Stimulated activated CD4-positive, alpha-beta T cell treated with anti-CD3 and anti-CD28 coated beads, Interleukin-12 subunit alpha, Interleukin-12 subunit beta, amount 100 ng/mL, for 48 hours (primary cell): ENCODE results near the gene NELFB.

ENCODE experiments used
- DNase-seq, 3 donors: peaks; one replicate each; pipeline ENCODE4 v3.0.0-alpha.2; 2020; ENCODE audit warnings: low read depth in 2 of 3, low spot score in 1 of 3

Gene NELFB

DNA sequence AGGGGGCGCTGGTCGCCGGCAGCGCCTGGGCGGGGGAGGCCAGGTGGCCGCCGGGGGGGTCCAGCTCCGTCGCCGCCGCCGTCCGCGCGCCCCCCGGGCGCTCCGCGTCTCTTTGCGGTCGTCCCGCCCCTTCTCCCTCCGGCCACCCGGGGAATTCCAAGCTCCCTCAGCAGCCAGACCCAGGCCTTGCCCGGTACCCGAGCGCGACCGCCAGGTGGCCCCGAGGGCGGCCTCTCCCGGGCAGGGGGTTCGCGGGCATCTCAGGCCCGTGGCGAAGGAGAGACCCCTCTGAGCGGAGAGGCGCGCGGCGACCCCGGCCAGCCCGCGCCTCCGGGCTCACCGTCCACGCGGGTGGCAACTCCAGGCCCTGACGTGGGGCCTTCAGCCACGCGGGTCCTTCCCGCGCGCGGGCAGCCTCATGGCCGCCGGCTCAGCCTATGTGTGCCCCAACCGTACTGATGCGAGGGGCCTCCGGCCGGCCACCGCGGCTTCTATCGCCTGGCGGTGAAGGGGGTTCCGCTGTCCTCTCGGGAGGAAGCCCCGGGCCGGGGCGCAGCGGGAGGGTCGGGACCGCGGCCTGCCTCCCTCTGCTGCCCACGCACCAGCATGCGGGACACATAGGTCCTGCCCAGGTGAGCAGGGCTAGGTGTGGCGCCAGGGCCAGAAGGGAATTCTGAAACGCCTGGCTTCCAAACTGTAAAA, 47.5 kb downstream of the NELFB start:
- DNase-seq, result no peak

- DNase-seq, result no peak
Observed at GRCh38 chr9:137303151-137303892, 48.2 kb downstream of the NELFB start.

DNA sequence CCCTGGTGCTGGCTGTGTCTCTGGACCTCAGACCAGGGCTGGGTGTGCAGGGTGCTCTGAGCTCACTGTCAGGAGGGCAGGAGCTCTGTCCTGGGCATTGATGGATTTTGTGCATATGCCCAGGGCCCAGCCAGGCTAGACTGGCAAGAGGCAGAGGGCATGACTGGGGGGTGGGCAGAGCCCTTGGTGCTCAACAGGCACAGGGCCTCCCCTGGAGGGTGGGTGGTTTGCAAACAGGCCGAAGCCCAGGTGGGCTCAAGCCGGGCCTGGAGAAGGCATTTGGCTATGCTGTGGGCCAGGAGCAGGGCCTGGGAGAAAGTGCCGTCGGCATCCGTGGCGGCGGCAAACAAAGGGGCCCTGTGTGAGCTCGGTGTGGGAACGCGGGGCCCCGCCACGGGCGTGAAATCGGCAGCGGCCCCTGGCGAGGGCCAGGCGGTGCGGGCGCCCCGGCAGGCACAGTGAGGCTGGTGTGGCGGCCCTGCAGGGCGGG, 48.8 kb downstream of the NELFB start:
- DNase-seq, result no peak

DNA sequence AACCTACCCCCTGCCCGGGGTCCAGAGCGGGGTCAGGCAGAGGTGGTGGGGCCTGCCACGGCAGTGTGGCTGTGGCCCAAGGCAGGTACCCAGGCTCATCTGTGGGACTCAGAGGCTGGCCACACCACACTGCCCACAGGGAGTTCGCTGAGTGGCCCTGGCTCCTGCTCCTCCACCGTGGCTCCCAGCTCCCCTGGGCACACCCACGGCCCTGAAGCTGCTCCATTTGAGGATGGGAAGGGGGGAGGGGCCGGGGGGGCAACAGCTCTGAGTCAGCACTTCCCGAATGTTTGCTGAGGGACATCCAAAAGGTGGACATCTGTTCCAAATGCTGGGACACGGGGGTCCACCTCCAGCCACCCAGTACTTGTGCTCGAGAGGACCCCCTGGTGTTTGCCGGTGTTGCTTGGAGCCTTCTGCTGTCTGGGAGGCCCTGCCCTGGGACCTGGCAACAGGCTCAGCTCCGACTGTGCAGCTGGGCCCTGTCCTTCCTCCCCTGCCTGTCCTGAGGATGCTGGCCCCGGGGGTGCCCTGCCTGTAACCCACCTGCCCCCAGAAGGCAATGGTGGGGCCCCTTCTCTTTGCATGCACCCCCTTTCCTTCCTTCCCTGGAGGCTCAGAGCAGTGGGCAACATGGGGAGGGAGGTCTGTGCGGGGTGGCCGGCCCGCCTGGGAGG, 49.4 kb downstream of the NELFB start:
- no peak for DNase-seq

GRCh38 chr9:137305060-137305797, 50.1 kb downstream of the NELFB start:
- DNase-seq, result peak; percentile 56 to 65 (median 57)

- no peak for DNase-seq
Observed at GRCh38 chr9:137305798-137306065, 50.6 kb downstream of the NELFB start.

GRCh38 chr9:137306066-137306849, 51.1 kb downstream of the NELFB start:
- no peak for DNase-seq

DNA sequence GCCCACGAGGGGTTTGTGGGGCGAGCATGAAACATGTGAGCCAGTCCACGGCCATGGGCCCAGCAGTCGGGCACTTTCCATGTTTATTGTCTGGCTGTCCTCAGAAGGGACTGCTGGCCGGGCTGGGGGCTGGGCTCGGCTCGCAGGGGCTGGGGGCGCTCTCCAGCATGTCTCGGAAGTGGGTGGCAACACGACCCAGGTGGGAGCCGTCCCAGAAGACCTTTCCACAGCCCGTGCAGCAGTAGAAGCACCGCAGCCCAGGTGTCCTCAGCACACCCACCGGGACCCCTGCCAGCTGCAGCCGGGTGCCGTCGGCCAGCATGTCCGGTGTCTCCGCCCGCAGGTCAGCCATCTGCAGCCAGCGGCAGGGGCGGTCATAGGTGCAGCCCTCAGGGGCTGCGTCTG, 51.7 kb downstream of the NELFB start:
- DNase-seq, result no peak

GRCh38 chr9:137307255-137308056, 52.3 kb downstream of the NELFB start:
- DNase-seq, result no peak

DNA sequence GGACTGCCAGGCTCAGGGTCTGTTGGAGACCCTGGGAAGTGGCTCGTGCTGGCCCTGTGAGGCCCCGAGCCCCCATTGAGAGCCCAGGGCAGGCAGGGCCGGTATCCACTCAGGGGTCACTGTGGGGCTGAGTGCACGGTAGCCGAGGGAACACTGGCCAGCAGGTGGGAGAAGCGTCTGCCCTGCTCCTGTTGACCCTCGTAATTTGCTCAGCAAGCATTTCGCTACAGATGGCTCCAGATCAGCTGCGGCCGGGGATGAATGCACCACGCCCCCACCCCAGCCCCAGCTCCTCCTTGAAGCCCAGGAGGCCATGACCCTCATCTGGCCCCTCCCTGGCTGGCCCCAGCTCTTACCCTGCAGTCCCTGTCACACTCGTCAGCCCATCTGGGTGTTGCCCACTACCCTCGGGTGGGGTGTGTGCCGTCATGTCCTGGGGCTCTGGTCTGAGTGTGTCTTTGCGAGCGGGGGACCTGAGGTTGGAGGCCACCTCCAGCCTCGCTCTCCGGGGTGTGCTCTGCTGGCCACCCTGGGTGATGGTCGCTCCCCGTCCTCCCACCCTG, 53.0 kb downstream of the NELFB start:
- DNase-seq, result no peak

DNA sequence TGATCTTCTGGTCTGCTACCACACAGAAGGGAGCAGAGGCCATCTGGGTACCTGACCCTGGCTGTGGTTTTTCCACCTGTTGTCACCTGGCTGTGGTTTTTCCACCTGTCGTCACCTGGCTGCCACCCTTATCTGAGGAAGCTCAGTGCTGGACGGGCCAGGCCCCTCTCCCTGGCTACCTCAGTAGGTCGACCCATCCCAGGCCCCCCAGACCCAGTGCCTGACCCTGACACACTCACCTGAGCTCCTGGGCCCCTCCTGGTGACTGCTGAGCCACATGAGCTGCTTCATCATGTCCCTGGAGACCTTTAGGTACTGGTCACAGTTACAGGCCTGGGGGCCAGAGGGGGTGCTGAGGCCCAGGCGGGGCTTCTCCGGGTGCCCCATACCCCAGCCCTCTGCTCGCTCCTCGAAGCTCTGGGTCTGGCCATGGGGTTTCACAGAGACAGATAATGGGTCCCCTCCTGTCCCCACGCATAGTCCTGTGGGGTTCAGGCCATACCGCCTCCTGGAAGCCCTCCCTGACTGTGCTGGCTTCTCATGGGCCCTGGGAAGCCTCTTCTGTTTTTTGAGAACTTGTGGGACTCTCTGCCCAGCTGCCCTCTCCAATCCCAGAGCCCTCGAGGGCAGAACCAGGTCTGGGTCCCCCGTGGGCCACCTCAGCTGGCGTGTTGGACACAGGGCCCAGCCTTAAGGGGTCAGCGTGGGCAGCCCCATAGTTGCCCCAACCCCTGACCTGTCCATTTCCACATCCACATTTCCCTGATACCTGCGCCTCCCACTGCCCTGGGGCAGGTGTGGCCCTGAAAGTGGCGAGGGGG, 54.5 kb downstream of the NELFB start:
- no peak for DNase-seq

GRCh38 chr9:137310189-137311052, 55.3 kb downstream of the NELFB start:
- DNase-seq, result no peak

DNA sequence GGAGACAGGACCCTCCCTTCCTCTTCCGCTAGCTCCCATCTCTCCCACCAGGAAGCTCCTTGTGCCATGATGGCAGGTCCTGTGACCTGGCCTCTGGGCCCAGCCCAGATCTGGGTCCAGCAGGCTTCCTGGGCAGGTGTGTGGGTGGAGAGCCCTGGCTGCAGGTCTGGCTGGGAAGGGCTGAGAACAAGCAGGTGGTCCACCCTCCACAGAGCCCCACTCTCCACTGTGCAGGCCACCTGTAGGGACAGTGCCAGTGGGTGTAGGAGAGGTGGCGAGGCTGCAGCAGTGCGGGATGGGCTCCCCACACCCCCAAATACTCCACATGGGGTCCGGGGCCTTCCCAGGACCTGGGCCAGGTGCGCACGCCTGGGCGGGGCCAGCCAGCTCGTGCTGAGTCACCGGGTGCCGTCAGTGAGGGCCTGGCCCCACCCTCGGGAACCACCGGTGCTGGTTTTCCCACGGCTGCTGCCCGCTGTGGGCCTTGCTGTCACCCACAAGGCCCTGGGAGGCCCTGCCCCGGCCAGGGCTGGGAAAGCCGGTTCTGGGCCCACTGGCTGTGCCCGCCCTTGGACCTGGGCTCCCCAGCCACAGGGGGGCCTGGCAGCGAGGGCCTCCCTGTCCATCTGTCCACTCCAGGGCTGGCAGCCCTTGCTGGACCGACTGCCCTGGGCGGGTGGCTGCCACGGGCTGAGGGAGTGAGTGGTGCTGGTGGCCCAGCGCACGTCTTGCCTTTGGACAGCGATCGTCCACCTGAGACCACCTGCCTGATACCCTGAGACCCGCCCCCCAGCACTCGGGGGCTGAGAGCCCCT, 56.3 kb downstream of the NELFB start:
- DNase-seq, result no peak

GRCh38 chr9:137311986-137312851, 57.1 kb downstream of the NELFB start:
- no peak for DNase-seq

GRCh38 chr9:137312852-137313325, 57.8 kb downstream of the NELFB start:
- no peak for DNase-seq
